Naive thymus-derived CD4-positive, alpha-beta T cell (primary cell): ENCODE results near the gene RHOH. TPM values are rescaled to one million over a fixed set of nuclear protein-coding genes. Genes with fewer than 3 reads are reported as not detected.
"Not testable (repeated sequence)": the region's sequence is repeated elsewhere in the genome, so short reads cannot be mapped to it uniquely, and the experiment has no call there.

Experiments used
- ATAC-seq: fragments of 150-1000 bp; cut with Tn5 transposase; 2 replicates; pipeline ENCODE4 v1.10.0; 2021; ENCODE audit warnings: mild to moderate bottlenecking, moderate library complexity
- CTCF ChIA-PET: fragments of 350-600 bp; sonication (Branson Sonifier 250); formaldehyde crosslinking; loops from one replicate; lab custom pipeline; 2021; ENCODE audit warnings: antibody characterized with exemption; lab: Charles Lee
- POLR2A ChIA-PET: fragments of 350-600 bp; sonication (Branson Sonifier 250); formaldehyde crosslinking; loops from one replicate; lab custom pipeline; 2021; ENCODE audit warnings: antibody characterized with exemption, inconsistent platforms; lab: Charles Lee
- DNase-seq, 9 donors: peaks; one replicate each; pipeline versions ENCODE4 v3.0.0 to v3.0.0-alpha.2; 2020 to 2022; ENCODE audit warnings: mixed read lengths in 1 of 9
- H3K27ac ChIP-seq: one replicate; pipeline ENCODE4 v1.7.0; 2013; ENCODE audit warnings: mild to moderate bottlenecking, low read depth, low read length, moderate library complexity
- H3K27me3 ChIP-seq, 2 donors: one replicate each; pipeline ENCODE4 v1.7.0; 2013; ENCODE audit warnings: low read length in 2 of 2, mild to moderate bottlenecking in 2 of 2, moderate library complexity in 2 of 2; ENCODE audit not compliant: control insufficient read depth in 2 of 2, insufficient read depth in 2 of 2
- H3K36me3 ChIP-seq, 3 experiments: 1 replicate in 2 of 3; 2 replicates in 1 of 3; pipeline ENCODE4 v1.7.0; 2013; ENCODE audit warnings: low read length in 3 of 3, mild to moderate bottlenecking in 3 of 3, moderate library complexity in 1 of 3; ENCODE audit not compliant: insufficient read depth in 3 of 3, control insufficient read depth in 2 of 3
- H3K4me1 ChIP-seq, 2 donors: one replicate each; pipeline ENCODE4 v1.7.0; 2013; ENCODE audit warnings: low read length in 2 of 2, mild to moderate bottlenecking in 2 of 2, moderate library complexity in 1 of 2; ENCODE audit not compliant: control insufficient read depth in 2 of 2, insufficient read depth in 2 of 2
- H3K4me3 ChIP-seq: 2 replicates; pipeline ENCODE4 v1.7.0; 2013; ENCODE audit warnings: mild to moderate bottlenecking, low read length
- H3K9me3 ChIP-seq, 3 experiments: 1 replicate in 2 of 3; 2 replicates in 1 of 3; pipeline ENCODE4 v1.7.0; 2013; ENCODE audit warnings: low read length in 3 of 3; ENCODE audit not compliant: control insufficient read depth in 2 of 3
- H3K27ac Mint-ChIP-seq, 9 donors: one replicate each; pipeline ENCODE4 v1.8.0; 2020 to 2022; ENCODE audit warnings: mixed read lengths in 9 of 9, mild to moderate bottlenecking in 8 of 9, moderate library complexity in 5 of 9, inconsistent platforms in 2 of 9
- H3K27me3 Mint-ChIP-seq, 5 donors: one replicate each; pipeline ENCODE4 v1.8.0; 2021 to 2022; ENCODE audit warnings: mixed read lengths in 5 of 5, mild to moderate bottlenecking in 1 of 5
- H3K36me3 Mint-ChIP-seq, 5 donors: one replicate each; pipeline ENCODE4 v1.8.0; 2020 to 2022; ENCODE audit warnings: mixed read lengths in 5 of 5, mild to moderate bottlenecking in 3 of 5, inconsistent platforms in 1 of 5
- H3K4me1 Mint-ChIP-seq, 7 donors: one replicate each; pipeline ENCODE4 v1.8.0; 2020 to 2022; ENCODE audit warnings: mixed read lengths in 7 of 7, mild to moderate bottlenecking in 3 of 7, inconsistent platforms in 1 of 7
- H3K4me3 Mint-ChIP-seq, 10 donors: one replicate each; pipeline ENCODE4 v1.8.0; 2020 to 2022; ENCODE audit warnings: mild to moderate bottlenecking in 10 of 10, mixed read lengths in 10 of 10, moderate library complexity in 6 of 10, inconsistent platforms in 2 of 10
- H3K9me3 Mint-ChIP-seq, 11 donors: one replicate each; pipeline ENCODE4 v1.8.0; 2020 to 2022; ENCODE audit warnings: mixed read lengths in 11 of 11, mild to moderate bottlenecking in 4 of 11, inconsistent platforms in 1 of 11, moderate library complexity in 1 of 11
- intact Hi-C, 2 donors: fragments of 100-400 bp; cut with micrococcal nuclease; formaldehyde crosslinking; loops; one replicate each; pipeline ENCODE4 v1.15.1; 2023
- polyA plus RNA-seq, 2 donors: library from polyadenylated mRNA; unstranded; fragments of 300-500 nt; fragmentation: Illumina TruSeq; gene quantifications; one replicate each; pipeline ENCODE4 v1.2.3, GENCODE V29; 2021
- total RNA-seq, 6 experiments: library from RNA in 5 of 6; stranded (reverse) in 5 of 6; gene quantifications; 1 replicate in 5 of 6; 2 replicates in 1 of 6; pipeline ENCODE4 v1.2.3 and lab custom pipeline; 2021 to 2026

Gene RHOH, protein sequence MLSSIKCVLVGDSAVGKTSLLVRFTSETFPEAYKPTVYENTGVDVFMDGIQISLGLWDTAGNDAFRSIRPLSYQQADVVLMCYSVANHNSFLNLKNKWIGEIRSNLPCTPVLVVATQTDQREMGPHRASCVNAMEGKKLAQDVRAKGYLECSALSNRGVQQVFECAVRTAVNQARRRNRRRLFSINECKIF
- total RNA-seq, result 100 to 1,000 TPM; 160 to 370 (median 250) TPM
- polyA plus RNA-seq, result 100 to 1,000 TPM; 393 to 479 TPM
- 308 reads per million, percentile 96 among the genes with 10 or more reads in this experiment for total RNA-seq (lab: John Stamatoyannopoulos, UW)

- peak within 1 kb of the TSS; percentile 100 for H3K27ac ChIP-seq
- peaks cover 38 to 56% (median 46%) of the 10 kb centered on the region in 7 donors for H3K4me1 Mint-ChIP-seq
Observed at GRCh38 chr4:40196724-40197281, at the start of gene RHOH. TSS of gene RHOH (plus strand) at chr4:40197031. CDS start at chr4:40243387, 46,356 bp downstream.

GRCh38 chr4:40147490-40147889 lies 49.3 kb upstream of the RHOH start:
- H3K4me3 Mint-ChIP-seq, H3K4me3 ChIP-seq, H3K27me3 ChIP-seq, CTCF ChIA-PET, POLR2A ChIA-PET, H3K27ac Mint-ChIP-seq, H3K36me3 ChIP-seq, H3K27ac ChIP-seq, H3K27me3 Mint-ChIP-seq, intact Hi-C loops, H3K9me3 ChIP-seq, ATAC-seq, DNase-seq: not testable (repeated sequence)
- Mint-ChIP-seq H3K36me3 (peaks cover 4 to 38% (median 24%) of the 10 kb centered on the region in 5 donors), H3K4me1 (peaks cover 2 to 33% (median 24%) of the 10 kb centered on the region in 7 donors), H3K9me3 (peaks cover 0 to 12% (median 4%) of the 10 kb centered on the region in 11 donors)
- H3K4me1 ChIP-seq, result peaks cover 3 to 21% of the 10 kb centered on the region in 2 donors

More at GRCh38 chr4:40196724-40197281, at the start of gene RHOH:
- DNase-seq (peak; percentile 53 to 92 (median 85)), ATAC-seq (peak; percentile 56)
- peaks cover 25 to 26% of the 10 kb centered on the region in 2 donors for H3K4me1 ChIP-seq
- CTCF ChIA-PET, result interaction anchor here (0.7 to 4.4 kb wide), 15 partner anchors 8 to 129 kb away, joined by 3 to 12 read pairs (median 4); no protein-coding TSS in a partner anchor
- H3K36me3 ChIP-seq, result peaks cover 0 to 27% (median 5%) of the 10 kb centered on the region in 3 experiments
- peaks cover 0 to 7% (median 0%) of the 10 kb centered on the region in 11 donors for H3K9me3 Mint-ChIP-seq
- no peaks in the 10 kb centered on the region for H3K27me3 ChIP-seq
- peaks cover 0 to 7% (median 0%) of the 10 kb centered on the region in 5 donors for H3K27me3 Mint-ChIP-seq
- peaks cover 6 to 41% (median 39%) of the 10 kb centered on the region in 5 donors for H3K36me3 Mint-ChIP-seq
- H3K9me3 ChIP-seq, result no peaks in the 10 kb centered on the region
- POLR2A ChIA-PET, result interaction anchor here (0.6 to 8.6 kb wide), 33 partner anchors 13 to 146 kb away, joined by 3 to 238 read pairs (median 5); partner anchors contain the start of gene N4BP2
- H3K4me3 Mint-ChIP-seq, result peak within 1 kb of the TSS; percentile 96 to 100 (median 99)
- H3K4me3 ChIP-seq, result peak within 1 kb of the TSS; percentile 96
- H3K27ac Mint-ChIP-seq, result peak within 1 kb of the TSS; percentile 98 to 100 (median 99)
- intact Hi-C loops, result loop anchor here (1.0 to 10.0 kb wide), 11 partner anchors 9 to 1532 kb away; partner anchors contain the start of genes KLF3 (in 1 of the 2), PDS5A (in 1 of the 2), RFC1 (in 1 of the 2) and UGDH (in 1 of the 2)

- peaks cover 0 to 12% (median 4%) of the 10 kb centered on the region in 11 donors for H3K9me3 Mint-ChIP-seq
- no peaks in the 10 kb centered on the region for H3K27me3 ChIP-seq
- DNase-seq (peak; percentile 28 to 85 (median 77)), ATAC-seq (peak; percentile 98)
- H3K4me1 Mint-ChIP-seq, result peaks cover 2 to 52% (median 44%) of the 10 kb centered on the region in 7 donors
- H3K36me3 Mint-ChIP-seq, result peaks cover 4 to 29% (median 14%) of the 10 kb centered on the region in 5 donors
- peak overlapping the region in 6 of 10 donors; percentile 11 to 64 (median 44) for H3K4me3 Mint-ChIP-seq
- POLR2A ChIA-PET, result interaction anchor here (0.7 to 4.2 kb wide), 4 partner anchors 55 to 273 kb away, joined by 3 to 21 read pairs (median 10); no protein-coding TSS in a partner anchor
- H3K27me3 Mint-ChIP-seq, result no peaks in the 10 kb centered on the region
- H3K9me3 ChIP-seq, result peaks cover 0 to 6% (median 0%) of the 10 kb centered on the region in 3 experiments
- peaks cover 4 to 42% of the 10 kb centered on the region in 2 donors for H3K4me1 ChIP-seq
- intact Hi-C loops, result loop anchor here (1.0 to 5.0 kb wide), 14 partner anchors 41 to 573 kb away; partner anchors contain the start of gene N4BP2 (in 1 of the 2)
- H3K4me3 ChIP-seq, result no peak overlapping the region
- peak overlapping the region; percentile 0 for H3K27ac ChIP-seq
- peak overlapping the region; percentile 62 to 94 (median 89) for H3K27ac Mint-ChIP-seq
- CTCF ChIA-PET, result interaction anchor here (0.6 to 4.1 kb wide), 12 partner anchors 9 to 176 kb away, joined by 3 to 63 read pairs (median 4); no protein-coding TSS in a partner anchor
- H3K36me3 ChIP-seq, result peaks cover 0 to 2% (median 0%) of the 10 kb centered on the region in 3 experiments
Observed at GRCh38 chr4:40149960-40150385, 46.9 kb upstream of the RHOH start.

DNA sequence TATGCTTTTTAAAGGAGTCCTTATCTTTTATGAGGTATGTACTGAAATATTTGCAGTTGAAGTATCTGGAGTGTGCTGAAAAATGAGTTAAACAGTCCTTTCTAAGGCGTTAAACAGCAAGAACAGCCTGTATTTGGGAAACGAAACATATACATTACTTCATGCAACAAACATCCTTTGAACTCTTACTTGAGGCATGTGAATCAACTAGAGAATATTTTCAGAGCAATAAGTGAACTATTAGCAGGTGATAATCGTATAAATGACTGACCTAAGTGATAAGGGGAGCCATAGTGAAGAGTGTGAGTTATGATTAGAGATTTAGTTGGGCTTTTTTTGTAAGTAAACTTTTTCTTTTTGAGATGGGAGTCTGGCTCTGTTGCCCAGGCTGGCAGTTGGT lies 45.9 kb upstream of the RHOH start:
- Histone ChIP-seq H3K4me1 (peaks cover 4 to 42% of the 10 kb centered on the region in 2 donors), H3K9me3 (peaks cover 0 to 6% (median 0%) of the 10 kb centered on the region in 3 experiments), H3K4me3 (no peak overlapping the region), H3K27ac (peak overlapping the region; percentile 14), H3K27me3 (no peaks in the 10 kb centered on the region), H3K36me3 (no peaks in the 10 kb centered on the region)
- H3K36me3 Mint-ChIP-seq, result peaks cover 4 to 29% (median 14%) of the 10 kb centered on the region in 5 donors
- peak overlapping the region in 2 of 10 donors; percentile 6 to 69 for H3K4me3 Mint-ChIP-seq
- ATAC-seq (no peak), DNase-seq (no peak)
- H3K9me3 Mint-ChIP-seq, result peaks cover 0 to 12% (median 4%) of the 10 kb centered on the region in 11 donors
- H3K4me1 Mint-ChIP-seq, result peaks cover 2 to 52% (median 44%) of the 10 kb centered on the region in 7 donors
- no peaks in the 10 kb centered on the region for H3K27me3 Mint-ChIP-seq
- H3K27ac Mint-ChIP-seq, result peak overlapping the region in 8 of 9 donors; percentile 70 to 95 (median 90)
- ChIA-PET CTCF (interaction anchor here (0.5 to 4.1 kb wide), 12 partner anchors 37 to 175 kb away, joined by 3 to 63 read pairs (median 6); no protein-coding TSS in a partner anchor), POLR2A (interaction anchor here (0.6 to 4.2 kb wide), 14 partner anchors 34 to 175 kb away, joined by 3 to 47 read pairs (median 4); partner anchors contain the start of gene RHOH)
- intact Hi-C loops, result loop anchor here (1.0 to 5.0 kb wide), 14 partner anchors 40 to 572 kb away; partner anchors contain the start of gene N4BP2 (in 1 of the 2)

DNA sequence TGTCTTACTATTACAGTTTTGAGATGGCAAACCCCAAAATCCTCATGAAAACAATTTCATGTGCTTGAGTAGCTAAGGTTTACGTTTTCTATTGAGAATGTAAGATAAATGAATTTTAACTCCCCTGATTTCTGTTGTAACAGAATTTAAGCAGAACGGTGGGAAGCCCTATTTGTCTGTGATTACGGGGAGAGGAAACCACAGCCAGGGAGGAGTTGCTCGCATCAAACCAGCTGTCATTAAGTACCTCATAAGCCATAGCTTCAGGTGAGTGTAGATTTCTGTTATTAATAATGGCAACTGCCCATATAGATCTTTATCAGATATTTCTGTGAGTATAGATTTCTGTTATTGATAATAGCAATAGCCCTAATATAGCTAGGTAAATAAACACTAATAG lies 44.2 kb upstream of the RHOH start:
- DNase-seq (peak in 7 of 9 donors; percentile 42 to 62 (median 47)), ATAC-seq (peak; percentile 70)
- Histone ChIP-seq H3K27me3 (no peaks in the 10 kb centered on the region), H3K9me3 (peaks cover 0 to 6% (median 0%) of the 10 kb centered on the region in 3 experiments), H3K4me3 (no peak overlapping the region), H3K4me1 (peaks cover 4 to 42% of the 10 kb centered on the region in 2 donors), H3K36me3 (no peaks in the 10 kb centered on the region), H3K27ac (peak overlapping the region; percentile 73)
- H3K36me3 Mint-ChIP-seq, result peaks cover 4 to 27% (median 11%) of the 10 kb centered on the region in 5 donors
- POLR2A ChIA-PET, result interaction anchor here (0.5 to 4.2 kb wide), 20 partner anchors 10 to 173 kb away, joined by 3 to 47 read pairs (median 4); partner anchors contain the start of genes N4BP2 and RHOH
- peaks cover 0 to 12% (median 4%) of the 10 kb centered on the region in 11 donors for H3K9me3 Mint-ChIP-seq
- no peaks in the 10 kb centered on the region for H3K27me3 Mint-ChIP-seq
- peaks cover 2 to 52% (median 44%) of the 10 kb centered on the region in 7 donors for H3K4me1 Mint-ChIP-seq
- intact Hi-C loops, result loop anchor here (1.0 to 5.0 kb wide), 4 partner anchors 20 to 565 kb away; no protein-coding TSS in a partner anchor
- H3K4me3 Mint-ChIP-seq, result peak overlapping the region in 9 of 10 donors; percentile 38 to 81 (median 63)
- CTCF ChIA-PET, result interaction anchor here (0.6 to 4.1 kb wide), 16 partner anchors 9 to 172 kb away, joined by 3 to 63 read pairs (median 5); partner anchors contain the start of gene RHOH
- H3K27ac Mint-ChIP-seq, result peak overlapping the region in 8 of 9 donors; percentile 70 to 95 (median 88)
